ENCODE measurements around the gene TTLL5. TPM values are rescaled to one million over a fixed set of nuclear protein-coding genes. Genes with fewer than 3 reads are reported as not detected.

Gene TTLL5
- total RNA-seq, 1 experiment from 2014 or later = 35.7 TPM

DNA sequence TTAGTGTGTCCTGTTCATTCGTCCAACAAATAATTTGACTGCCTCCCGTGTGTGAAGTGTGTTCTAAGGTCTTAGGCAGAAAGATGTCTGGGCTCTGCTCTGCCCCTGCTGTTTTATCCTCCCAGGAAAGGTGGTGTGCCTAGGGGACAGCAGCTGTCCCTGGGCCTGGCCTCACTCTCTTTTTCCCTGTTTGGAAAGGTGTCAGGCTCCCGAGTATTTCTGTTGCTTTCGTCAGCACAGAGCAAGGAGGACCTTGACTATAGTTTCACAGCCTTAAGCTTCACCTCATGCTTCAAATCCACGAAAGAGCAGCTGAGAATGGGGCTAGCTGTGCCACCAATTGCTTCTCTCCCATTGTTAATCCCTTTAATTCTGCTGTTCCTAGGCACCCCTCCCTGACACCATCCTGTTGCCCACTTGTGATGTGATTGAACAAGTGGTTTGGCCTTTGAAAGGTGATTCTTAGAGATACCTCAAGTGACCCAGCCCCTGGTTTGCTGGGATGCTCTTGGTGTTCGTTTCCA, 266.6 kb downstream of the TTLL5 start:
- Histone ChIP-seq H3K4me1 (ENCODE audit: insufficient read depth, low read length) (no peaks in the 10 kb centered on the region), H3K18ac (ENCODE audit: insufficient read length, low read depth, low read length) (no peak overlapping the region)
- no CpG with 5 or more reads among the region's 6 CpGs for WGBS (ENCODE audit: extremely low coverage, insufficient read length, low lambda C conversion rate)

More for the DNA sequence above, 266.6 kb downstream of the TTLL5 start:
- Mint-ChIP-seq H3K27me3 (ENCODE audit: low read depth) (no peaks in the 10 kb centered on the region; the same call in 1 of the 2 replicates), H3K27ac (no peak overlapping the region; a peak in 1 of 7 replicates), H3K9me3 (peaks cover 7 to 9% of the 10 kb centered on the region in 2 experiments), H3K36me3 (ENCODE audit: insufficient read depth in 1 of 3, low read depth in 3 of 3) (peaks cover 5 to 9% (median 7%) of the 10 kb centered on the region in 3 experiments; a peak in 5 of 7 replicates), H3K4me3 (no peak overlapping the region), H3K4me1 (peaks cover 0 to 9% of the 10 kb centered on the region in 2 experiments; a peak in 3 of 4 replicates)
- no peaks in the 10 kb centered on the region for H3K27me3 ChIP-seq (ENCODE audit: insufficient read depth, low read length)
- no peak overlapping the region for H3K27ac ChIP-seq (ENCODE audit: insufficient read length, low read depth, low read length)
- no peak overlapping the region for H3K23ac ChIP-seq (ENCODE audit: insufficient read length, low read depth, low read length)
- no peak overlapping the region for H4K8ac ChIP-seq (replicated peaks; ENCODE audit: insufficient read length, low read depth, low read length)
- TF ChIP-seq, protein P1, sequence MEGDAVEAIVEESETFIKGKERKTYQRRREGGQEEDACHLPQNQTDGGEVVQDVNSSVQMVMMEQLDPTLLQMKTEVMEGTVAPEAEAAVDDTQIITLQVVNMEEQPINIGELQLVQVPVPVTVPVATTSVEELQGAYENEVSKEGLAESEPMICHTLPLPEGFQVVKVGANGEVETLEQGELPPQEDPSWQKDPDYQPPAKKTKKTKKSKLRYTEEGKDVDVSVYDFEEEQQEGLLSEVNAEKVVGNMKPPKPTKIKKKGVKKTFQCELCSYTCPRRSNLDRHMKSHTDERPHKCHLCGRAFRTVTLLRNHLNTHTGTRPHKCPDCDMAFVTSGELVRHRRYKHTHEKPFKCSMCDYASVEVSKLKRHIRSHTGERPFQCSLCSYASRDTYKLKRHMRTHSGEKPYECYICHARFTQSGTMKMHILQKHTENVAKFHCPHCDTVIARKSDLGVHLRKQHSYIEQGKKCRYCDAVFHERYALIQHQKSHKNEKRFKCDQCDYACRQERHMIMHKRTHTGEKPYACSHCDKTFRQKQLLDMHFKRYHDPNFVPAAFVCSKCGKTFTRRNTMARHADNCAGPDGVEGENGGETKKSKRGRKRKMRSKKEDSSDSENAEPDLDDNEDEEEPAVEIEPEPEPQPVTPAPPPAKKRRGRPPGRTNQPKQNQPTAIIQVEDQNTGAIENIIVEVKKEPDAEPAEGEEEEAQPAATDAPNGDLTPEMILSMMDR (conservative IDR thresholded peaks at IDR 0.05) = no peak
- no peaks in the 10 kb centered on the region for H3K9me3 ChIP-seq (ENCODE audit: control insufficient read depth, low read depth, low read length)
- no peak overlapping the region for H2BK15ac ChIP-seq (ENCODE audit: low read depth, low read length)
- no peak overlapping the region for H3K56ac ChIP-seq (ENCODE audit: insufficient read length, low read depth, low read length)
- H2BK20ac ChIP-seq (ENCODE audit: low read depth, low read length, poor library complexity, severe bottlenecking) = no peak overlapping the region
- no peak overlapping the region for H4K5ac ChIP-seq (ENCODE audit: insufficient read length, low read depth, low read length)
- no peak overlapping the region for H2BK12ac ChIP-seq (ENCODE audit: insufficient read length, low read depth, low read length)
- no peak overlapping the region for H3K9ac ChIP-seq (ENCODE audit: extremely low read depth, insufficient read length, low read length)
- no peak overlapping the region for H3K14ac ChIP-seq (ENCODE audit: insufficient read depth, low read length)
- H3K4ac ChIP-seq (ENCODE audit: low read depth, low read length) = no peak overlapping the region
- no peak overlapping the region for H2AK5ac ChIP-seq (ENCODE audit: insufficient read length, low read length)
- H3T11ph ChIP-seq (ENCODE audit: low read length) = no peak overlapping the region
- H4K91ac ChIP-seq (ENCODE audit: insufficient read length, low read depth, low read length) = no peak overlapping the region
- no peaks in the 10 kb centered on the region for H4K20me1 ChIP-seq (ENCODE audit: control insufficient read depth, insufficient read depth, insufficient read length)
- H3K79me1 ChIP-seq (ENCODE audit: insufficient read depth, low read depth, low read length, poor library complexity, severe bottlenecking) = no peaks in the 10 kb centered on the region
- no peak overlapping the region for H2BK5ac ChIP-seq (ENCODE audit: insufficient read length, low read length)
- no peak for DNase-seq
- no peak overlapping the region for H3K4me2 ChIP-seq (ENCODE audit: insufficient read depth, insufficient read length, low read length)
- H3K23me2 ChIP-seq (ENCODE audit: insufficient read length, low read depth, low read length, poor library complexity, severe bottlenecking) = no peaks in the 10 kb centered on the region
- H3K79me2 ChIP-seq (ENCODE audit: insufficient read depth, low read length) = no peaks in the 10 kb centered on the region
- no peak overlapping the region for H2AFZ ChIP-seq (ENCODE audit: low read length)
- no peak overlapping the region for H2BK120ac ChIP-seq (ENCODE audit: low read depth, low read length, poor library complexity, severe bottlenecking)
